Esophagus squamous epithelium (tissue), 4 donors: ENCODE data around the gene COL28A1.

Source experiments
- CTCF ChIP-seq, 6 experiments: fragments of 450-650 bp in 4 of 6; fragments of 200-600 bp in 2 of 6; sonication (generic) in 2 of 6; IDR thresholded peaks; one replicate each; pipeline ENCODE4 v1.5.1; 2016 to 2019; ENCODE audit warnings: antibody characterized with exemption in 6 of 6, mild to moderate bottlenecking in 4 of 6, moderate library complexity in 4 of 6
- POLR2A ChIP-seq, 4 donors: fragments of 450-650 bp; IDR thresholded peaks; one replicate each; pipeline ENCODE4 v1.6.1; 2017; ENCODE audit warnings: antibody characterized with exemption in 4 of 4, mild to moderate bottlenecking in 4 of 4, moderate library complexity in 3 of 4

- TF ChIP-seq CTCF (IDR thresholded peaks at IDR 0.05): no peak
- no peak for TF ChIP-seq POLR2A (IDR thresholded peaks at IDR 0.05)
These were observed 33.9 kb upstream of the COL28A1 start for GRCh38 chr7:7569615-7570014.
